ENCODE data around the gene PLRG1.

Gene PLRG1

DNA sequence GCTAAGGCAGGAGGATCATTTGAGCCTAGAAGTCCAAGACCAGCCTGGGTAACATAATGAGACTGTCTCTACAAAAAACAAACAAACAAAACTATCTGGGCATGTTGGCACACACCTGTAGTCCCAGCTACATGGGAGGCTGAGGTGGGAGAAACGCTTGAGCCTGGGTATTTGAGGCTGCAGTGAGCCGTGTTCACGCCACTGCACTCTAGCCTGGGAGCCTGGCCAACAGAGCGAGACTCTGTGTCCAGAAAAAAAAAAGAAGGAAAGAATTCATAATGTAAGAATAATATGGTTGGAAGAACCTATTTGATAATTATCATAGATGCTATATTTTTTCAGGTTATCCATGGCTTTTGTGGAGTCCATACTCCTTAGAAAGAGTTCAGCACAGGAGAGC, 32.6 kb downstream of the PLRG1 start:
- DNase-seq (ENCODE audit: low read depth): no peak

- DNase-seq (ENCODE audit: low read depth): no peak
These were observed 33.7 kb downstream of the PLRG1 start for GRCh38 chr4:154516318-154517029.

DNA sequence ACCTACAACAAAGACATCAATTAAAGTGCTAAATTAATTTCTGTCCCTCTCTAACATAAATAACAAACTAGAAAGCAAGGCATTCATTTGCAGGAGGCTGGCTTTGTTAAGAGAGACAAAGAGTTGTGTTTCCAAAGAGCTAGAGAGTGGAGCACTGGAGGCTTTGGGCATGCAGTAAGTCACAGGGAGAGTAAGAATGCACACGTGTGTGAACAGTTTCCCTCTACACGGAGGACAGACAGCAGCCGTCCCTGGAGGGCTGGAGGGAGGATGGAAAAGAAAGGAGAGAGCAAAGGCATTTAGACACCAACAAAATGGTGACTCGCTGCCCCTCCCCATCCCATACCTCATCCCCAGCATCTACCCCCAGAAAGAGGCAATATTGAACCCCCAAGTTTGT, 38.2 kb downstream of the PLRG1 start:
- DNase-seq (ENCODE audit: low read depth): no peak

DNA sequence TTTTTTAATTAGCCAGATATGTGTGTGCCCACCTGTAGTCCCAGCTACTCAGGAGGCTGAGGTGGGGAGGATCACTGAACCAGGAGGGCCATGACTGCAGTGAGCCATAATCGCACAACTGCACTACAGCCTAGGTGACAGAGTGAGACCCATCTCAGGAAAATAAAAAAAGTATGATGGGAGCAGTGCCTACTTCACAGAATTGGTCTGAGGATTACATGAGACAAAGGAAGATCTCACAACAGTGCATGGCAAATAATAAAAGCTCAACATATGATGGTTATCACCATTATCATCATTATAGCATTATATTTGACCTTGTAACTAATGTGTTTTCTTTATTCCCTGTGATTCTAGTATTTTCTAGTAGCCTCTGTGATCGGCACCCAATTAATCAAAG, 38.7 kb downstream of the PLRG1 start:
- no peak for DNase-seq (ENCODE audit: low read depth)

DNA sequence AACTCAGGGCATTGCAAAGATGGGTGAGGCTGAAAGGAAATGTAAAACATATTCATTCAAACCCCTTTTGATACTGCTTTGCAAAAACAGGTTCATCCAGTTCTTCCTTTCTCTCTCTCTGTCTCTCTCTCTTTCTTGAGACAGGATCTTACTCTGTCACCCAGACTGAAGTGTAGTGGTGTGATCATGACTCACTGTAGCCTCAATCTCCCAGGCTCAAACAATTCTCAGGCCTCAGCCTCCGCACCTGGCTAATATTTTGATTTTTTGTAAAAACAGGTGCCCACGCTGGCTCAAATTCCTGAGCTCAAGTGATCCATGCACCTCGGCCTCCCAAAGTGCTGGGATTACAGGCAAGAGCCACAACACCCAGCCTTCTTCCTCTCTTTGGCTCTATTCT, 43.0 kb downstream of the PLRG1 start:
- no peak for DNase-seq (ENCODE audit: low read depth)

- DNase-seq (ENCODE audit: low read depth): no peak
These were observed 43.9 kb downstream of the PLRG1 start for GRCh38 chr4:154506253-154506652.

DNA sequence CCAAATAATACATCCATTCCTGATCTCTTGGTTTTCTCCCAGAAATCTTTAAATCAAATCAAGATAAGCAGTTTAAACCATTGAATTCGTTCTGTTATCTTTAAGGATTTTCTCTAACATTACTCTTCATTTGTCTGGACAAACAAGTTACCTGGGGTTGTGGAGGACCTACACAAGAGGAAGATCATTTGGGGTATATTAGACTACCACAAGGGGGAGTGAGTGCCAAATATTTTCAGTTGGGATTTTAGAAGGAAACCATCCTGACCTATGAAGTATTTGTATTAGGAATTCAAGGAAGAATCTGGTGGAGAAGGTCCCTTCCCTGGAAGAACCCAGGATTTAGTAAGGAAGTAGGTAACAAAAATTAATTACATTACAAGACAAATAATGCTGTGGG, 46.6 kb downstream of the PLRG1 start:
- DNase-seq (ENCODE audit: low read depth): no peak

DNA sequence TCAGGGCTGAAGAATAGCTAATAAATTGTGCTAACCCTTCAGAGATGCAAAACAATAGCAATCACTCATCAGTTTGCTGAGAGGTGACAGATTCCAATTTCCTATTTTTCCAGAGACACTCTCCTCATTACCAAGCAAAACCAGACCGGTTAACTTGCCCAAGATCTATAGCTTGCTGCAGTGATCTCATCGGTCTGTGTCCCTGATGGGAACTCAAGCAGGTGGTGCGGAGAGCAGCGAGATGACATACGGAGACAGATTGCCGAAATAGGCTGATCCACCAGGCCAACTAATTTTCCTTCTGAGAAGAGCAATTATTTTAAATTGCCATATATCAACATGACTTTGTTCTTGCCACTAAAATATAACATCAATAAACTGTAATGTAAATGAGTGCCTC, 48.1 kb downstream of the PLRG1 start:
- DNase-seq (ENCODE audit: low read depth): no peak

- DNase-seq (ENCODE audit: low read depth): no peak
These were observed 52.3 kb downstream of the PLRG1 start for GRCh38 chr4:154497889-154498288.

DNA sequence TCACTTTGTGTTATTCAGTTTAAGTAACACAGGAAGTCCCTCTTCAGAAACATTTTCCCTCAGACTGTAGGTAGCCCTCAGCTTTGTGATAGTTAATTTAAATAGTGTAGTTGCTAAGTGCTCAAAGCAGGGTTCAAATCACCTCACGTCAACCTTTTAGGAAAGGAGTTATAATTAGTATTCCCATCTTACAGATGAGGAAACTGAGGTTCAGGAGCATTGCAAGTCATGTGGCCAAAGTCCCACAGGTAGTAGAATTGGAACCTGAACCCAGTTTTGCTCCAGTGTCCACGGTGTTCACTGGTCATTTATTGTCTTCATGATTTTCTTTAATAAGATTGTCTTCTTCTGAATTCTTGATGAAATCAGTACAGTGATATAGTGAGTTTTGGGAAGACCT, 54.3 kb downstream of the PLRG1 start:
- no peak for DNase-seq (ENCODE audit: low read depth)

DNA sequence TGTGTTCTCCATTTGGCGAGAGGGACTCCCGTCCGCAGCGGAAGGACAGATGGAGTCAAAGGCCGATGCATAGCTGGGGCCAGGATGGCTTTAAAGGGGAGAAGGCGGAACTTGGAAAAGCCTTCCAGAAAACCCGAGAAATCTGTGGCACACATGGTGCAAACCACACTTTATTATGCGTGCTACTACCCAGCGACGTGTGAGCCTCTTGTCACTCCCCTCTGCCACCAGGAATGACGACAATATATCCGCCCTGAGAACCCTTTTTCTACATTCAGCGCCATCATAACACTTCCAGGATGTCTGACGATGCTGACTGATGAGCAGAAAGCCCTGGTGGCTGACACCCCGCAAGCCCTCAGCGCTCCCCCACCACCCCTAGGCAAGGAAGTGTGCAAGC, 57.9 kb downstream of the PLRG1 start:
- DNase-seq (ENCODE audit: low read depth): no peak

- no peak for DNase-seq (ENCODE audit: low read depth)
These were observed 58.6 kb downstream of the PLRG1 start, which contains the start of gene DCHS2 for GRCh38 chr4:154491341-154492271. Gene DCHS2, minus strand, starts transcription at chr4:154491799. Its CDS starts 444 bp downstream, at chr4:154491355.

- no peak for DNase-seq (ENCODE audit: low read depth)
These were observed 59.4 kb downstream of the PLRG1 start for GRCh38 chr4:154490583-154491340.

GRCh38 chr4:154490234-154490582, 60.0 kb downstream of the PLRG1 start:
- no peak for DNase-seq (ENCODE audit: low read depth)

DNA sequence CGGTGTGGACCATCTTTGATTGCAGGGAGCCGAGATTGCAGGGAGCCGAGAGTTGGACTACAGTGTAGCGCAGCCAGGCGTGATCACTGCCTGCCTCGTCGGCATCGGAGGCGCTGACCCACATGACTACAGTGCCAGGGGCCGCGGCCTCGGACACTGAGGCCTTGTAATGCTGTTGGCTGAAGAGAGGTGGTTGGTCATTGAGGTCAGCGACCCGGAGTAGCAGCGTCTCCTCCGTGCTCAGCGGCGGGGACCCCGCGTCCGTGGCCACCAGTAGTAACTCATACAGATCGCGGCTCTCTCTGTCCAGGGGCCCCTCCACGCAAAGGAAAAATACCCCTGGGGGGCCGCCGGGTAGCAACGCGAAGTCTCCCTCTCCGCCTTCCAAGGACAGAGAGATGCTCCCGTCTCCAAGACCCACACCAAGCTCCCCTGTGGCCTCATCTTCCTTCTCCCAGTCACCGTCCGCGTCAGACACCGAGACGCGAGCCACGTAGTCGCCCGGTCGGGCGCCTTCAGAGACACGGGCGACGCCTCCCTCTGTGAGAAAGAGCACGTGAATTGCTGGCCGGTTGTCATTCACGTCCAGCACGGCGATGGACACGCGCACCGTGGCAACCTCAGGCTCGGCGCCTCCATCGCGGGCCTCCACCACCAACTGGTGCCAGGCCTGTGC, 60.5 kb downstream of the PLRG1 start:
- no peak for DNase-seq (ENCODE audit: low read depth)

- no peak for DNase-seq (ENCODE audit: low read depth)
These were observed 63.1 kb downstream of the PLRG1 start for GRCh38 chr4:154487145-154487544.

DNA sequence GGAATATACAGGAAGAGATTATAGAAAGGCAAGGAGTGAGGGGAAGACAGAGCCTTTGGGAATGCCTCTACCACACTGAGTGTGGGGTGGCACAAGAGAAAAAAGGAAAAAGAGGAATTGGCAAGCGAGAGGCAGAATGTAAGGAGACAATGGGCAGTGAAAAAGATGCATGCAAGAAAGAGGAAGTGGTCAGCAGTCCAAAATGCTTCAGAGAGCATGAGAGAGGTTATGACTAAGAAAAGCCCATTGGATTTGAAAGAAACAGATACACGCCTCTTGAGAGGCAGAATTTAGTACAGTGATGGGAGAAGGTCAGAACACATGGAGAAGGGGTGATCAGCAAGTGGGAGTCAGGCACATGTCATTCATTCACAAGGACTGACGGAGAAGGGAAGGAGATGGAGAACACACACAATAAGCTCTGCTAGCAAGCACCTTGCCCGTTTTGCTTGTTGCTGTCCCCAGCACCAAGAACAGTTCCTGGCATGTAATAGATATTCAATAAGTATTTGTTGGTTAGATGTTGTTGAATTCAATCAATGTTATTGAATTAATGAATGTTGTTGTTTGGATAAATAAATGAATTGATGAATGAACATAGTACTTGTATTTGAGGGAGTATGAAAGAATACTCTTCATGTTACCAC, 65.0 kb downstream of the PLRG1 start:
- DNase-seq (ENCODE audit: low read depth): no peak

Measured in T-helper 22 cell (primary cell).